ENCODE results near the gene SERPINA4. TPM values are rescaled to one million over a fixed set of nuclear protein-coding genes. Genes with fewer than 3 reads are reported as not detected.

Gene SERPINA4
- total and polyA plus RNA-seq, 9 of the 15 experiments (the other 6 are each of a cell fraction or from before 2014, with no cell fraction given): not detected

- Histone ChIP-seq H3K9me3 (replicated peaks; ENCODE audit: control insufficient read depth, insufficient read depth, low read depth, low read length) (no peaks in the 10 kb centered on the region), H2AFZ (ENCODE audit: low read depth, low read length) (no peak overlapping the region), H3K27me3 (ENCODE audit: control insufficient read depth in 2 of 2, insufficient read depth in 2 of 2, low read length in 2 of 2) (no peaks in the 10 kb centered on the region), H3K9me1 (ENCODE audit: control insufficient read depth, insufficient read depth, low read length) (no peaks in the 10 kb centered on the region), H4K20me1 (replicated peaks; ENCODE audit: control insufficient read depth, insufficient read depth, low read length) (no peaks in the 10 kb centered on the region), H3K4me1 (replicated peaks in 1 of 2; ENCODE audit: control insufficient read depth in 2 of 2, insufficient read depth in 2 of 2, low read length in 2 of 2) (no peaks in the 10 kb centered on the region), H3K36me3 (ENCODE audit: control insufficient read depth, insufficient read depth, low read length) (no peaks in the 10 kb centered on the region), H3K4me2 (ENCODE audit: insufficient read depth, low read length) (no peak overlapping the region), H3K4me3 (no peak overlapping the region), H3K27ac (ENCODE audit: extremely low read depth, low read depth, low read length) (no peak overlapping the region), H3K79me2 (ENCODE audit: control insufficient read depth, insufficient read depth, low read length) (no peaks in the 10 kb centered on the region), H3K9ac (ENCODE audit: insufficient read depth in 1 of 2, low read depth in 2 of 2, low read length in 2 of 2) (no peak overlapping the region)
- ChIA-PET CTCF (ENCODE audit: low intra/inter-chr PET ratio) (no interaction called here), POLR2A (no interaction called here)
- in situ Hi-C loops (cut with MboI): no loop called here
- 1% methylated on average over 6 of the region's 6 CpGs for WGBS (ENCODE audit: insufficient coverage, low coverage, missing lambda C conversion rate)
- no peak for FAIRE-seq
- ATAC-seq: no peak
- DNase-seq (ENCODE audit: extremely low read depth in 1 of 4, low spot score in 3 of 4): no peak
- intact Hi-C loops (cut with micrococcal nuclease): no loop called here
- BruUV-seq (replicated peaks): no TSS peak
- TF ChIP-seq HIVEP1 (CRISPR knock-in tag; IDR thresholded peaks at IDR 0.05) (no peak), C11orf30 (IDR thresholded peaks at IDR 0.05; ENCODE audit: low read depth) (no peak), GTF3C2 (IDR thresholded peaks at IDR 0.05; ENCODE audit: borderline replicate concordance, extremely low read depth, insufficient read length) (no peak)
Observed at GRCh38 chr14:94573475-94574277, 12.4 kb downstream of the SERPINA4 start.
